ENCODE results near the gene RNF182. TPM values are rescaled to one million over a fixed set of nuclear protein-coding genes. Genes with fewer than 3 reads are reported as not detected.

RNF182 gene
- total and polyA plus RNA-seq, 9 of the 15 experiments (the other 6 are each of a cell fraction or from before 2014, with no cell fraction given) = 12.8 to 22.8 (median 17.5) TPM

DNA sequence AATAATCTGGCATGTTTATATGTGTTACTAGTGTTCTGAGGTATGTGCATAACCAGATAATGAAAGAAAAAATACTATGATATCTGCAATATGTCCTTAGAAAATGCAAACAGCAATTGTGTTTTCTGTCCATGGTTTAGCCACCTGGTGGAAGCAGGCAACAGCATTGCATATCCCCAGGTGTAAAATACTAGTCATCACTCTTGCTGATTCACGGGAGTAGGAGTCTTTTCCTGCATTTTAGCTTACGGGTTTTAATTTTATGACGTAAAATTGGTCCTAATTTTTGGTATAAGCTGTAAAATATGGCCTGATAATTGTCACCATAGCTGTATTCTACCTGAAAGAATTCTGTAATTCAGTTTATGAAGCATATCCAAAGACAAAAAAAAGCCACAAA is 2.5 kb downstream of the RNF182 start (continued):
- TF ChIP-seq SMAD1 (IDR thresholded peaks at IDR 0.05; ENCODE audit: low read depth, low read length, partially characterized antibody) (no peak), ATF4 (CRISPR knock-in tag; IDR thresholded peaks at IDR 0.05) (no peak), THRB (CRISPR knock-in tag; conservative IDR thresholded peaks at IDR 0.05) (no peak), PHF20 (IDR thresholded peaks at IDR 0.05; ENCODE audit: partially characterized antibody) (no peak), CTBP1 (IDR thresholded peaks at IDR 0.05; ENCODE audit: borderline replicate concordance) (peak; percentile 54; the same call in 1 of the 2 replicates), SAFB (IDR thresholded peaks at IDR 0.05; ENCODE audit: borderline replicate concordance, low read depth, low read length) (no peak), EP300 (IDR thresholded peaks at IDR 0.05; ENCODE audit: low read length) (peak; percentile 33; the same call in 1 of the 2 replicates), PYGO2 (tag; IDR thresholded peaks at IDR 0.05) (no peak), ZNF764 (CRISPR knock-in tag; IDR thresholded peaks at IDR 0.05; ENCODE audit: low read depth) (no peak), ZNF184 (CRISPR knock-in tag; IDR thresholded peaks at IDR 0.05) (no peak), ZNF12 (CRISPR knock-in tag; IDR thresholded peaks at IDR 0.05) (no peak), SAFB2 (IDR thresholded peaks at IDR 0.05; ENCODE audit: borderline replicate concordance, low read depth, low read length, severe bottlenecking) (no peak), CHCHD3 (CRISPR knock-in tag; IDR thresholded peaks at IDR 0.05) (no peak), POU5F1 (IDR thresholded peaks at IDR 0.05; ENCODE audit: borderline replicate concordance, low read depth, low read length, partially characterized antibody) (no peak), PRMT5 (CRISPR knock-in tag; IDR thresholded peaks at IDR 0.05) (no peak), RBM14 (IDR thresholded peaks at IDR 0.05; ENCODE audit: borderline replicate concordance, insufficient read depth, low read depth, low read length) (no peak), HNRNPUL1 (IDR thresholded peaks at IDR 0.05; ENCODE audit: low read length) (no peak), MEF2D (tag; conservative IDR thresholded peaks at IDR 0.05; ENCODE audit: low read depth) (no peak), ATF7 (IDR thresholded peaks at IDR 0.05) (peak; percentile 12; the same call in 1 of the 2 replicates), ZEB2 (IDR thresholded peaks at IDR 0.05) (peak; percentile 93), POLR3A (IDR thresholded peaks at IDR 0.05; ENCODE audit: borderline replicate concordance, extremely low read depth, insufficient read depth, insufficient read length) (no peak), ZNF24 (IDR thresholded peaks at IDR 0.05) (0 out of 2 replicates have a peak, but pooled peaks have one; percentile 29), HDAC6 (IDR thresholded peaks at IDR 0.05; ENCODE audit: low read depth, low read length) (no peak), MAFG (tag; conservative IDR thresholded peaks at IDR 0.05) (peak; percentile 53), NFATC3 (IDR thresholded peaks at IDR 0.05) (0 out of 2 replicates have a peak, but pooled peaks have one; percentile 11), EHMT2 (IDR thresholded peaks at IDR 0.05) (peak; percentile 12; the same call in 1 of the 2 replicates)
- TF ChIP-seq, protein P1, sequence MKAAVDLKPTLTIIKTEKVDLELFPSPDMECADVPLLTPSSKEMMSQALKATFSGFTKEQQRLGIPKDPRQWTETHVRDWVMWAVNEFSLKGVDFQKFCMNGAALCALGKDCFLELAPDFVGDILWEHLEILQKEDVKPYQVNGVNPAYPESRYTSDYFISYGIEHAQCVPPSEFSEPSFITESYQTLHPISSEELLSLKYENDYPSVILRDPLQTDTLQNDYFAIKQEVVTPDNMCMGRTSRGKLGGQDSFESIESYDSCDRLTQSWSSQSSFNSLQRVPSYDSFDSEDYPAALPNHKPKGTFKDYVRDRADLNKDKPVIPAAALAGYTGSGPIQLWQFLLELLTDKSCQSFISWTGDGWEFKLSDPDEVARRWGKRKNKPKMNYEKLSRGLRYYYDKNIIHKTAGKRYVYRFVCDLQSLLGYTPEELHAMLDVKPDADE (conservative IDR thresholded peaks at IDR 0.05; ENCODE audit: control insufficient read depth, low read depth, low read length) = no peak
- TF ChIP-seq, protein P2, sequence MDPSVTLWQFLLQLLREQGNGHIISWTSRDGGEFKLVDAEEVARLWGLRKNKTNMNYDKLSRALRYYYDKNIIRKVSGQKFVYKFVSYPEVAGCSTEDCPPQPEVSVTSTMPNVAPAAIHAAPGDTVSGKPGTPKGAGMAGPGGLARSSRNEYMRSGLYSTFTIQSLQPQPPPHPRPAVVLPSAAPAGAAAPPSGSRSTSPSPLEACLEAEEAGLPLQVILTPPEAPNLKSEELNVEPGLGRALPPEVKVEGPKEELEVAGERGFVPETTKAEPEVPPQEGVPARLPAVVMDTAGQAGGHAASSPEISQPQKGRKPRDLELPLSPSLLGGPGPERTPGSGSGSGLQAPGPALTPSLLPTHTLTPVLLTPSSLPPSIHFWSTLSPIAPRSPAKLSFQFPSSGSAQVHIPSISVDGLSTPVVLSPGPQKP (CRISPR knock-in tag; IDR thresholded peaks at IDR 0.05) = no peak
